Esophagus muscularis mucosa (tissue), 4 donors: ENCODE data around the gene CAMKMT. TPM values are rescaled to one million over a fixed set of nuclear protein-coding genes. Genes with fewer than 3 reads are reported as not detected.

Experiments used
- DNase-seq: peaks from one replicate; pipeline ENCODE4 v3.0.0-alpha.2; 2017; ENCODE audit errors: extremely low spot score
- H3K27ac ChIP-seq, 4 donors: fragments of 200-600 bp; sonication (generic); replicated peaks in 1 of 4; 1 replicate in 3 of 4; 2 replicates in 1 of 4; pipeline ENCODE4 v1.5.1; 2016 to 2019; ENCODE audit warnings: mild to moderate bottlenecking in 1 of 4
- H3K27me3 ChIP-seq, 4 donors: fragments of 200-600 bp; sonication (generic); one replicate each; pipeline versions ENCODE4 v1.5.1 to v1.6.0; 2016 to 2019
- H3K36me3 ChIP-seq, 4 donors: fragments of 200-600 bp; sonication (generic); one replicate each; pipeline ENCODE4 v1.5.1; 2016 to 2019
- H3K4me1 ChIP-seq, 4 donors: fragments of 200-600 bp; sonication (generic); one replicate each; pipeline ENCODE4 v1.5.1; 2016 to 2019
- H3K4me3 ChIP-seq, 4 donors: fragments of 200-600 bp; sonication (generic); 1 replicate in 2 of 4; 2 replicates in 2 of 4; pipeline ENCODE4 v1.5.1; 2016 to 2019; ENCODE audit warnings: mild to moderate bottlenecking in 4 of 4, moderate library complexity in 1 of 4
- H3K9me3 ChIP-seq, 4 donors: fragments of 200-600 bp; sonication (generic); 1 replicate in 3 of 4; 2 replicates in 1 of 4; pipeline ENCODE4 v1.5.1; 2016 to 2019
- CTCF ChIP-seq, 3 experiments: fragments of 200-600 bp in 2 of 3; fragments of 450-650 bp in 1 of 3; sonication (generic) in 2 of 3; IDR thresholded peaks; one replicate each; pipeline ENCODE4 v1.5.1; 2017 to 2019; ENCODE audit warnings: antibody characterized with exemption in 3 of 3, mild to moderate bottlenecking in 2 of 3, moderate library complexity in 1 of 3
- EP300 ChIP-seq: sonication (generic); formaldehyde crosslinking; IDR thresholded peaks from one replicate; pipeline ENCODE4 v1.6.1; 2017; ENCODE audit warnings: antibody characterized with exemption
- POLR2A ChIP-seq: fragments of 450-650 bp; IDR thresholded peaks from one replicate; pipeline ENCODE4 v1.6.1; 2017; ENCODE audit warnings: antibody characterized with exemption, moderate library complexity, mild to moderate bottlenecking, low read depth
- POLR2AphosphoS5 ChIP-seq, 2 donors: sonication (generic); formaldehyde crosslinking; IDR thresholded peaks; one replicate each; pipeline ENCODE4 v1.6.1; 2017; ENCODE audit warnings: antibody characterized with exemption in 2 of 2
- WGBS: methylation state at CpG from one replicate; pipeline ENCODE4 v1.1.5; 2018; 5-methylcytosine and 5-hydroxymethylcytosine counted together
- intact Hi-C: fragments of 100-400 bp; cut with DNase I; formaldehyde crosslinking; loops from one replicate; pipeline ENCODE4 v1.15.1; 2023
- total RNA-seq, 4 donors: library from RNA; depleted of rRNA; stranded (reverse); fragments of >200 nt; gene quantifications; one replicate each; pipeline versions ENCODE4 v1.1.0 to v1.2.1, GENCODE V29; 2016

Gene CAMKMT
- total RNA-seq, 4 donors from 2014 or later, result 5.8 to 8.3 (median 6.9) TPM

GRCh38 chr2:44335806-44336538 lies 25.8 kb upstream of the CAMKMT start:
- Histone ChIP-seq H3K9me3 (no peaks in the 10 kb centered on the region), H3K4me1 (peaks cover 0 to 18% (median under 1%) of the 10 kb centered on the region in 4 donors), H3K4me3 (no peak overlapping the region), H3K36me3 (peaks cover 23 to 74% (median 46%) of the 10 kb centered on the region in 4 donors), H3K27ac (no peak overlapping the region), H3K27me3 (no peaks in the 10 kb centered on the region)
- intact Hi-C loops, result no loop called here
- DNase-seq, result no peak
- no peak for TF ChIP-seq POLR2A
- no peak for TF ChIP-seq POLR2AphosphoS5 (IDR thresholded peaks at IDR 0.05)
- TF ChIP-seq EP300, result no peak
- TF ChIP-seq CTCF (IDR thresholded peaks at IDR 0.05), result no peak
- 65% methylated on average over 2 of the region's 2 CpGs for WGBS

DNA sequence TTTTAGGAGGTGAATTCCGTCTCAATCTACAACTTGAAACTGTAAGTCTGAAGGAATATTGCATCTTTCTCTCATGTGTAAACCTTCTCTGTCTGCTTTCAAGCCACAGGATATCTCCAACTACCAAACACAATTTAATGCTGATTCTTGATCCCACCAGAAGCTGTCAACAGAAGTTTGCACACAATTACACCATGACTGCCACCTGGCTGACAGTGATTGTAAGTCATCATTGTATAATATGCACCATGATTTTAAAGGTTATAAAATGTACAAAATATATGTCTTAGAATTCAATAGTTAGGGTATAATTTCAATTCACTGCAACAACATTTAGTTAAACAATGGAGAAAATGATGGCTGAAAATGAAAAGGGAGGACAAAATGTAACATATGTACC lies 18.9 kb upstream of the CAMKMT start:
- no peak overlapping the region for H3K27ac ChIP-seq
- DNase-seq, result no peak
- peaks cover 0 to 13% (median 11%) of the 10 kb centered on the region in 4 donors for H3K4me1 ChIP-seq
- H3K27me3 ChIP-seq, result no peaks in the 10 kb centered on the region
- intact Hi-C loops, result no loop called here
- TF ChIP-seq POLR2AphosphoS5 (IDR thresholded peaks at IDR 0.05) (no peak), POLR2A (no peak), CTCF (IDR thresholded peaks at IDR 0.05) (peak in 2 of 3 experiments; percentile 9 to 11)
- 88% methylated on average over 1 of the region's 1 CpG for WGBS
- no peak overlapping the region for H3K4me3 ChIP-seq
- H3K36me3 ChIP-seq, result peaks cover 10 to 68% (median 41%) of the 10 kb centered on the region in 4 donors
- no peaks in the 10 kb centered on the region for H3K9me3 ChIP-seq

DNA sequence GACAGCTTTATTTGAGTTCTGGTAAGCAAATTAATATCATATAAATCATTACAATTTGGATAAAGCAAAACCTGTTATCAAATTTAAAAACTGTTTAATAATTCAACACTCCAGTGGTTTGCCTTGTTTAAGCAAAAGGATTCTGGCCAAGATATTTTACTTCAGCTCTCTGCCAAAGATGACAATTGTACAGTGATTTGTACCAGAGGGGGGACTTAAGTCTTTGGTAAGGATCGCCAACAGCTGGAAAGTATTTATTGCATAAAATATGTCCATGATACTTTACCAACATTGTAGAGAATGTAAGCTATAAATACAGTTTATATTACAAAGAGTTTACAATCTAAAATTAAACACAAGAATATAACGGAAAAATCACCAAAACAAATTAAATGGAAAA lies 14.2 kb upstream of the CAMKMT start:
- peak overlapping the region in 2 of 4 donors; percentile 35 to 51 for H3K27ac ChIP-seq
- intact Hi-C loops, result no loop called here
- H3K4me3 ChIP-seq, result no peak overlapping the region
- TF ChIP-seq POLR2A, result no peak
- TF ChIP-seq CTCF (IDR thresholded peaks at IDR 0.05), result no peak
- TF ChIP-seq EP300, result no peak
- TF ChIP-seq POLR2AphosphoS5 (IDR thresholded peaks at IDR 0.05), result no peak
- H3K36me3 ChIP-seq, result peaks cover 0 to 33% (median 16%) of the 10 kb centered on the region in 4 donors
- H3K9me3 ChIP-seq, result no peaks in the 10 kb centered on the region
- peaks cover 17 to 45% (median 43%) of the 10 kb centered on the region in 4 donors for H3K4me1 ChIP-seq
- WGBS, result 35% methylated on average over 2 of the region's 2 CpGs
- DNase-seq, result no peak
- no peaks in the 10 kb centered on the region for H3K27me3 ChIP-seq

- peak overlapping the region in 2 of 4 donors; percentile 4 to 13 for H3K4me3 ChIP-seq
- no peak for DNase-seq
- intact Hi-C loops, result no loop called here
These were observed 13.3 kb upstream of the CAMKMT start for GRCh38 chr2:44348400-44348799.

More at GRCh38 chr2:44348400-44348799, 13.3 kb upstream of the CAMKMT start:
- 34% methylated on average over 2 of the region's 2 CpGs for WGBS
- Histone ChIP-seq H3K27me3 (no peaks in the 10 kb centered on the region), H3K36me3 (peaks cover 0 to 24% (median 13%) of the 10 kb centered on the region in 4 donors), H3K9me3 (no peaks in the 10 kb centered on the region), H3K4me1 (peaks cover 17 to 45% (median 43%) of the 10 kb centered on the region in 4 donors), H3K27ac (peak overlapping the region; percentile 35 to 66 (median 55))
- TF ChIP-seq CTCF (IDR thresholded peaks at IDR 0.05), result no peak
- no peak for TF ChIP-seq EP300
- no peak for TF ChIP-seq POLR2A
- TF ChIP-seq POLR2AphosphoS5 (IDR thresholded peaks at IDR 0.05), result no peak
